ENCODE data around the gene TCF7L2.

Gene TCF7L2

DNA sequence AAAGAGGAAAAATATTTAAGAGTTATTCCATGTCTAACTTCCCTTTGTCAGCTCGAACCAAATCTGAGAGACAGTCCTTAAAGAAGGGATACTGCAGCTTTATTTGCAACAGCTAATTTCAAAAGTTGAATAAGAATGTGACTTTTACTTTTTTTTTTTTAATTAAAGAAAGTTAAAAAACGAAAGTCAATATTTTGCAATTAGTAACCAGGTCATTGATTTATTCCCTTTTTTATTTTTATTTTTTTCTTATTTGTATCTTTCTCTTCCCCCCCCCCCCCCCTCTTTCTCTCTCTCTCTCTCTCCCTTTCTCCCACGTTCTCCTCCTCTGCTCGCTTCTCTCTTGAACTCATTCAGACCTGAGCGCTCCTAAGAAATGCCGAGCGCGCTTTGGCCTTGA lies 209.5 kb downstream of the TCF7L2 start:
- DNase-seq: no peak

DNA sequence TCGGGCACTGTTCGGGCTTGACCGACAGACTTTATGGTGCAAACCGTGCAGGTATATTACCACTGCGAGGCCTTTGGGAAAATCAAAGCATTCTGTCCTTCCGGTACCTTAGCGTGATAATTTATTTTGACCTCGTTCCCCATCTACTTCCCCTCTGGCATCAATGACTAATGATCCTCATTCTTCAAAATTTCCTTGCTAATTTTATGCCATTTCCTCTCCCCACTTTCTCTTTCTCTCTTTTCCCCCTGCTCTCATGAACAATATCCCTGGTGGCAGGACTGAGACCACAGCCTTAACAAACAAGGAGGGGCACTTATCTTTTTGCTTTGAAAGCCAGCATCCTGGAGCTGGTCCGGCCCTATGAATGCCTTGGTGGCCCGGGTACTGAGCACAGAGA lies 210.6 kb downstream of the TCF7L2 start:
- DNase-seq: no peak

DNA sequence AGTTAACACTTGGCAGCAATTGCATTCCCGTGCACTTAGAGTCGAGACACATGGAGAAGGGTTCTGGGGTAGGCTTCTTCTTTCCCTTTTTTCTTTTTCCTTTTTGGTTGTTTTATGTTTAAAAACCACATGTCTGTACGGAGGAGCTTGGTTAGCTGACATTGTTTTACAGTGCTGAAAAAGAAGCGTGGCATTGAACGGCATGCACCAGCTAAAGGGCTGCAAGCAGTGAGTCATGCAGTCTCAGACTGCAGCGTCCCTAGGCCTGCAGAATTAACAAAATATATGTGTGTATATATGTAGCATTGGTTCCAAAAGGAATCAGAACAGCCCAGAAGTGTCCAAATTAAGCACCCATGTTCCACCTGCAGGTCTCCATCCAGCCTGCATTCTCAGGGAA lies 211.0 kb downstream of the TCF7L2 start:
- DNase-seq: no peak

DNA sequence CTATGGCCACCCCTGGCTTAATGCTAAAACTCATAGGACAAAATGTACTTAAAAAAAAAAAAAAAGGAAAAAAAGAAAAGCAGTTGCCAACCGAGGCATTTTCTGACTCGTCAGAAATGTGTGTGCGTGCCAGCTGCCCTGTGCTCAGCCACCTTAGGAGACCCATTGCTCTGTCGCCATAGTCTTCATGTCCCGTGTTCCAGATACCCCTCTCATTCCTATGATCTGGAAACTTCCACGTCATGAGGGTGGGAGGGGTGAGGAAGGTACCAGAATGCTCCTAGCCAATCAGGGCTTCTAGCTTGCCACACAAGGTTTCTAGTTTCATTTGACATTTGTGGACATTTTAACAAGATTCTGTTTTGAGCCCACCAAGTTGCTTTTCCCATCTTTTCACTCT lies 212.9 kb downstream of the TCF7L2 start:
- no peak for DNase-seq

GRCh38 chr10:113165673-113166072 lies 215.6 kb downstream of the TCF7L2 start:
- DNase-seq: no peak

- DNase-seq: no peak
Measured at GRCh38 chr10:113167702-113168101, 217.7 kb downstream of the TCF7L2 start.

DNA sequence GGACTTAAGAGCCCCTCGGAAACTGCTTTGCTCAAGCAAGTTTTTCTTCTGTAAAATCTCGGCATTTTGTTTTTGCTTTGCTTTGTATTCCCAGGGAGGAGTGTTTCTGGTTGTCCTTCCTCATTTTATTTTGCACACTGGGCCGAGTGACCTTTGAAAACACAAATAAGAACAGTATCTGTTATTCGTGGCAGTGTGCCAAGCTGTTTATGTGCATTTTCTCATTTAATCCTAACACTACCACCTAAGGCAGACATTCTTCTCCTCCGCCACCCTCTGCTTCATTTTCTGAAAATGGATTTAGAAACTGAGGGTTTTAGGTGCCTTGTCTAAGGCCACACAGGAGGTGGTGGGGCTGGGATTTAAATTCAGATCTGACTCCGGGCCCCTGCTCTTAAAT lies 218.5 kb downstream of the TCF7L2 start:
- no peak for DNase-seq

DNA sequence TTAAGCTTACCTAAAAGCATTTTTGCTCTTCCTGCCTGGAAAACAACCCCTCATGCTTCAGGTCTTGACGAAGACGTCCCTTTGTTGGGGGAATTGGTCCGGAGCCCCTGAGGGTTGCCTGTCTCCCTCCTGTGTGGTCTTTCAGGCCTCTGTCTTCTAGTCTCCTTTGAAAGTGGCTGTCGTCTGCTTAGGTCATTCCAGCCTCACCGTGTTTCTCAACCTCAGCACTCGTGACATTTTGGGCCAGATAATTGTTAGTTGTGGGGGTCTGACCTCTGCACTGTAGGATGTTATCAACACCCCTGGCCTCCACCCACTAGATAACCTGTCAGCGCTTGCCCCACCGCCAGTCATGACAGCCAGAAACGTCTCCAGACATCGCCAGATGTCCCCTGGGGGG lies 219.1 kb downstream of the TCF7L2 start:
- DNase-seq: no peak

DNA sequence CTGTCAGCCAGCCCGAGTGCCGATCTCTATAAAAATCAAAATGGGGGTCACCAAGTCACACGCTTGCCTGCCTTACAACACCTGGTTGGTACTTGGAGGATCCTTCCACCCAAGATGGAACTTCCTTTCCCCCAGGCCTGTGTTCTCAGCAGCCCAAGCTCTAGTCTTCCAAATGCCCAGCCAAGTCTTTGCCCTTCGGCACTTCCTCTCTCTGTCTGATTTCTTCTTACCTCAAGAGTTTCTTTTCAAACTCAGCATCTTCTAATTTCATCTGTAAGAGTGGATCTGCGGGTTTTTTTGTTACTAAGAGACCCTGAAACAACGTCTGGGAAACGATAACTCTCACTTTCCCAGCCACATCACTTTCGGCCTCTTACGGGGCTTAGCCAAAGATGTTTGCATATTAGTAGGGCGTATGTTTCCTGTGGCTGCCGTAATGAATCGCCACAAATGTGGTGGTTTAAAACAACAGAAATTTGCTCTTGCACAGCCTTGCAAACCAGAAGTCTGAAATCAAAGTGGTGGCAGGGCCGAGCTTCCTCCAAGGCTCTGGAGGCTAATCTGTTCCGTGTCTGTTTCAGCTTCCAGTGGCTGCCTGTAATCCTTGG lies 219.9 kb downstream of the TCF7L2 start:
- DNase-seq: no peak

DNA sequence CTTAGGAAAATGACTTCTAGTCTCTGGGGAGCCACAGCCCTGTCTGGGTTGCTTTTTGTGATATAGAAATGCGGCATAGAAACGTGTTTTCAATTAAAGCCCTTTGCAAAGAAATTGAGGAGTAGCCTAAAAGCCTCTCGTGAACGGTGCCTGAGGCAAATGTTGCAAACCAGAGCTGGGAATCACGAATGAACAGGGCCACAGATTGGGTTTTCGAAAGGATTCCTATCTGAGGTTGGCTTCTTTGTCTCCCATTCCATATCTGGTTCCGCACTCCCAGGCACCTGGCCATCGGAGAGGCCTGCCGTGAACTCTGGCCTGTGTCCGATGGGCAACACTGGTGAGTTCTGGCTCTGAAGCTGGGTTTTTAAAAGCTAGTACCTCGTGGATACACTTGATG lies 221.6 kb downstream of the TCF7L2 start:
- DNase-seq: no peak

GRCh38 chr10:113175176-113175575 lies 225.1 kb downstream of the TCF7L2 start:
- no peak for DNase-seq

GRCh38 chr10:113175756-113176651 lies 226.0 kb downstream of the TCF7L2 start:
- DNase-seq: no peak

- DNase-seq: no peak
Measured at GRCh38 chr10:113176652-113177155, 226.7 kb downstream of the TCF7L2 start.

DNA sequence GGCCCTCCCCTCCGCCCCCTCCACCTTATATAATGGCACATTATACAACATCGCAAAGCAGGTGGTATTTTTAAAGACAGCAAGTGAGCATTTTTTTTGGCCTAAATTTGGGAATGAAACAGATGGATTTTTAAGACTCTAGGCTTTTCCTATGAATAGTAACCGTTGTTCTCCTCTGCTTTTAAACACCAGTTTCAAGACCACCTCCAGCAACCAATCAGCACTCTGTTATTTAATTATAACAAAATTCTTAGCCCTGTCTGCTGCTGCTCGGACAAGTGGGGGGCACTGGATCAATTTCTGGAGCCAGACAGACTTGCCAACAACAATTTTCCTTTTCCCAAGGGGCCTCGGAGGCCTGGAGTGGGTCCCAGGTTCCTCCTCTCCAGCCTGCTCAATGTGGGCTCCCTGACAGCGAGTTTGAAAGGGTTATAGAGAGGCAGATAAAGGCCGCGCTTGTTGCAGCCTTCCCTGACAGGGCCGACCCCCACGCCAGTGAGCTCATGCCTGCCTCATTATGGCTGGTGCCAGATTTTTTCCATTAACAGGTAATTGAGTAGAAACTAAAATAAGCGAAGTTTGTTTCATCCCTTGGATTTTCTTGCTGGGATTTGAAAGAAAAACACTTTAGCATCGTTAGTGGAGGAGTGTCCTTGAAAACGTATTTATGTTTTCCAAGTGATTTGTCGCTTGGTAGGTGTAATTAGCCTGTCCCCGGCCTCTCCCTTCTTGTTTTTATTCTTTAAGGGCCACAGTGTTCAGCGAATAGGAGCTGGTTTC lies 227.3 kb downstream of the TCF7L2 start:
- no peak for DNase-seq

DNA sequence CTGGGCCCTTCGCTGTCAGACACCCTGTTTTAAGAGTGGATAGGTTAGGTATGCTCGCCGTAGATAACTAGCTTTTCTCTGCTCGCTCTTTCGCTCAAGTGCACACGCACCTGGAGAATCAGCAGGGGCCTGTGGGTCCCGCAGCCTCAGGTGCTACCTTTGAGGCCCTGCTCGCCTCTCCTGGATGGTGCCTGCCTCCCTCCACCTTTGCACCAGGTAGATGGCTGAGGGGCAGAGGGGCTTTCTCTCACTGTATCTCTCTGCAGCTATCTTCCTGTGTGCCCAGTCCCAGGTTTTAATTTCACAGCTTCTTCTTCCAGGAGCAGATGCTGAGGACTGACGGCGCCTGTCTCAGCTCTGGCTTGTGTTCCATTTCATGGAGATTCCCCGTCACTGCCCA lies 227.9 kb downstream of the TCF7L2 start:
- DNase-seq: no peak

- no peak for DNase-seq
Measured at GRCh38 chr10:113178771-113179170, 228.7 kb downstream of the TCF7L2 start.

DNA sequence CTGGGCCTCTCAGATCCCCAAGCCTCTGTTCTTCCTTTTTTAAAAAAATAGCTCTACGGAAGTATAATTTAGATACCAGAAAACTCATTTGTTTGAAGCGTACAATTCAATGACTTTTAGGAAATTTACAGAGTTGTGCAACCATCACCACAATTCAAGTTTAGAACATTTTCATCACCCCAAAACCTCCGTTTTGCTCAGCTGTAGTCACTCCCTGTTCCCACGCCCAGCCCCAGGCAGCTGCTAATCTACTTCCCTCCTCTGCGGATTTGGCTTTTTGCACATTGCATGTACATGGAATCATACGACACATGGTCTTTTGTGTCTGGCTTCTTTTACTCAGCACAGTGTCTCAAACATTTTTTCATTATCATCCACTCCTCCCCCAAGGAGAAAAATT lies 229.2 kb downstream of the TCF7L2 start:
- DNase-seq: no peak

- no peak for DNase-seq
Measured at GRCh38 chr10:113179966-113180365, 229.9 kb downstream of the TCF7L2 start.

- no peak for DNase-seq
Measured at GRCh38 chr10:113180401-113181154, 230.5 kb downstream of the TCF7L2 start.

DNA sequence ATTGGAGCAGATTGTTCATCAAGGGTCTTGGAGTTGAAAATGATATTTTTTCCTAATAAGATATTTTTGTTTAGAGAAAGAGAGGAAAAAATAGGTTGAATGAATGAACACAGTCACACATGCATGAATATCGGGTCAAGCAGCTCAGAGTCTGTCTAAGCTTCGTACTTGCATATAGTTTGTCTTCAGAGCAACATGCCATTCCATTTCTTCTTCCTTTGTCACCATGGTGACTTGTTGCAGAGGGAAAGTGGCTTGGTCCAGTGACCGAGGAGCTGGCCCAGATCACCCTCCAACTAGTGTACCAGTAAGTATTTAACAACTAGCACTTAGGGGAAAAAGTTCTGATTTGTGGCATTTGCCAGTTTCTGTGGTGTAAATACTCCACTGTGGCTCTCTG lies 232.1 kb downstream of the TCF7L2 start:
- DNase-seq: no peak

GRCh38 chr10:113183573-113183972 lies 233.5 kb downstream of the TCF7L2 start:
- no peak for DNase-seq

DNA sequence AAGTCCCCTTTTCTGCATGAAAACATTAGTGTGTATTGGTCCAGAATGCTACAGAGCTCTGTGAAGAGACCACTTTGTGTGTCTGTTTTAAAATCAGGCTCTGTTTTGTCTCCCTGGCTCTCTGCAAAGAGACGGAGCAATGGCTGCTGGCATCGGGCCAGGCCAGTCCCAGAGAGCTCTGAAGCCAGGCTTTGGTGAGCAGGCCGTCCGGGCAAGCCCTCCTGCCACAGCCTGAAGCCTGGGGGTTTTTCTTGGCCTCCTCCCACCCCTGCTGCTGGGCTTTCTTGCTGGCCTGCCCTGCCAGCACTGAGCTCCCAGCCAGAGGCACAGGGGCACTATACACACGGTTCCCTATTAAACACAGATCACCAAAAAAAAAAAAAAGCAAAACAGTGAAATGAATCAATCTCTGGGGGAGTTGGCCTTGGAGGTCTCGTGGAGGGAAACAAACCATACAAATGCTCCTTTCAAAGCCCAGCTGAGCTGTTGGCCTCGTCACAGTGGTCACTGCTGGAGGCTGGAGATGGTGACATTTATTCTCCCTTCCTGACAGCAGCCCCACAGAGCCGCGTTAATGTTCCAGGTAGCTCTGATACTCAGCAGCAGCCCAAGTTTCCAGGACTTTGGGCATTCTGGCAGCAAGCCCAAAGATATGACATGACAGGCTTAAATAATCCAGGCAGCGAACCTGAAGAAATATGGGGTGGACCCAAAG lies 237.2 kb downstream of the TCF7L2 start:
- DNase-seq: no peak

Data from NCI-H2107 (cell line).